IMR-90 (cell line): ENCODE measurements around the gene VPS37C. TPM values are rescaled to one million over a fixed set of nuclear protein-coding genes. Genes with fewer than 3 reads are reported as not detected.
A peak's percentile ranks its signal among the peaks of the same experiment; 100 is the strongest.

Source experiments
- ATAC-seq: fragments of 200-7000 bp; cut with Tn5 transposase; 2 replicates; pipeline ENCODE4 v1.9.1; 2020; ENCODE audit warnings: low read depth, mild to moderate bottlenecking, moderate library complexity
- BruUV-seq: library from RNA; stranded (reverse); fragments of 400-500 nt; replicated peaks from 2 replicates; lab custom pipeline; 2021; lab: Mats Ljungman, UMichigan
- CTCF ChIA-PET: fragments of 300-600 bp; formaldehyde crosslinking; extraction: SDS; loops from one replicate; lab custom pipeline; 2021; ENCODE audit warnings: antibody characterized with exemption; lab: Yijun Ruan, JAX
- POLR2A ChIA-PET: fragments of 300-600 bp; sonication (Branson Sonifier 250); formaldehyde crosslinking; loops from one replicate; lab custom pipeline; 2022; ENCODE audit warnings: antibody characterized with exemption; ENCODE audit not compliant: unreplicated experiment; lab: Charles Lee
- DNase-seq: peaks from one replicate; pipeline ENCODE4 v3.0.0; 2013
- H2AFZ ChIP-seq: replicated peaks from 2 replicates; pipeline ENCODE3; 2013; ENCODE audit warnings: low read length, mild to moderate bottlenecking; ENCODE audit not compliant: poor library complexity
- H2AK5ac ChIP-seq: 2 replicates; pipeline ENCODE4 v1.6.1; 2013; ENCODE audit warnings: low read depth, low read length, inconsistent platforms
- H2AK9ac ChIP-seq: replicated peaks from 2 replicates; pipeline ENCODE3; 2013; ENCODE audit warnings: mild to moderate bottlenecking, low read depth, low read length, moderate library complexity; ENCODE audit not compliant: poor library complexity
- H2BK120ac ChIP-seq: 2 replicates; pipeline ENCODE4 v1.6.1; 2013; ENCODE audit warnings: low read depth, low read length, inconsistent platforms
- H2BK15ac ChIP-seq: 3 replicates; pipeline ENCODE4 v1.6.1; 2013; ENCODE audit warnings: low read depth, low read length, inconsistent platforms
- H2BK20ac ChIP-seq: 2 replicates; pipeline ENCODE4 v1.6.1; 2013; ENCODE audit warnings: low read depth, mild to moderate bottlenecking, inconsistent platforms, low read length, moderate library complexity
- H2BK5ac ChIP-seq: 2 replicates; pipeline ENCODE4 v1.6.1; 2013; ENCODE audit warnings: mild to moderate bottlenecking, low read depth, low read length, inconsistent platforms; ENCODE audit not compliant: poor library complexity, severe bottlenecking
- H3K14ac ChIP-seq: replicated peaks from 2 replicates; pipeline ENCODE4 v1.6.1; 2013; ENCODE audit warnings: low read depth, low read length, inconsistent platforms
- H3K18ac ChIP-seq: 2 replicates; pipeline ENCODE4 v1.6.1; 2013; ENCODE audit warnings: low read depth, low read length, control low read depth
- H3K23ac ChIP-seq: 2 replicates; pipeline ENCODE4 v1.6.1; 2013; ENCODE audit warnings: low read depth, low read length, inconsistent platforms
- H3K27ac ChIP-seq: 2 replicates; pipeline ENCODE4 v1.5.1; 2013; ENCODE audit warnings: mild to moderate bottlenecking, control low read depth, low read length; ENCODE audit not compliant: insufficient read depth
- H3K27me3 ChIP-seq: 2 replicates; pipeline ENCODE4 v1.6.1; 2013; ENCODE audit warnings: low read length; ENCODE audit not compliant: control insufficient read depth, insufficient read depth
- H3K36me3 ChIP-seq: 2 replicates; pipeline ENCODE4 v1.6.1; 2013; ENCODE audit warnings: low read length, mixed read lengths; ENCODE audit not compliant: control insufficient read depth, insufficient read depth
- H3K4ac ChIP-seq: 2 replicates; pipeline ENCODE4 v1.6.1; 2013; ENCODE audit warnings: low read depth, low read length, inconsistent platforms
- H3K4me1 ChIP-seq: 2 replicates; pipeline ENCODE4 v1.6.1; 2013; ENCODE audit warnings: low read length, mixed read lengths; ENCODE audit not compliant: control insufficient read depth, insufficient read depth
- H3K4me2 ChIP-seq: 2 replicates; pipeline ENCODE4 v1.6.1; 2013; ENCODE audit warnings: low read depth, mild to moderate bottlenecking, control low read depth, low read length, moderate library complexity
- H3K4me3 ChIP-seq: 2 replicates; pipeline ENCODE4 v1.5.1; 2013; ENCODE audit warnings: low read depth, mild to moderate bottlenecking, control low read depth, low read length, moderate library complexity; ENCODE audit not compliant: insufficient read depth
- H3K56ac ChIP-seq: 2 replicates; pipeline ENCODE4 v1.6.1; 2013; ENCODE audit warnings: low read length, inconsistent platforms; ENCODE audit not compliant: insufficient read depth; ENCODE audit errors: extremely low read depth
- H3K79me1 ChIP-seq, 2 experiments: 2 replicates each; pipeline ENCODE4 v1.6.1; 2013; ENCODE audit warnings: low read length in 2 of 2, inconsistent platforms in 1 of 2, low read depth in 1 of 2
- H3K9ac ChIP-seq: 2 replicates; pipeline ENCODE4 v1.6.1; 2013; ENCODE audit warnings: low read depth, low read length, control low read depth
- H3K9me1 ChIP-seq: 2 replicates; pipeline ENCODE4 v1.6.1; 2013; ENCODE audit warnings: low read length, inconsistent platforms; ENCODE audit not compliant: insufficient read depth
- H3K9me3 ChIP-seq: 2 replicates; pipeline ENCODE4 v1.6.1; 2013; ENCODE audit warnings: low read length; ENCODE audit not compliant: control insufficient read depth, insufficient read depth
- H4K20me1 ChIP-seq: 2 replicates; pipeline ENCODE4 v1.6.1; 2013; ENCODE audit warnings: low read length, inconsistent platforms; ENCODE audit not compliant: insufficient read depth
- H4K5ac ChIP-seq: 2 replicates; pipeline ENCODE4 v1.6.1; 2013; ENCODE audit warnings: mild to moderate bottlenecking, low read depth, low read length, control low read depth
- H4K8ac ChIP-seq, 2 experiments: 2 replicates each; pipeline ENCODE4 v1.6.1; 2013; ENCODE audit warnings: low read depth in 2 of 2, low read length in 2 of 2, control low read depth in 1 of 2, inconsistent platforms in 1 of 2
- H4K91ac ChIP-seq: 2 replicates; pipeline ENCODE4 v1.6.1; 2013; ENCODE audit warnings: low read depth, low read length, inconsistent platforms; ENCODE audit not compliant: insufficient read depth
- BHLHE40 ChIP-seq: fragments of 150-350 bp; IDR thresholded peaks from 2 replicates; pipeline ENCODE4 v1.6.1; 2016; ENCODE audit warnings: mild to moderate bottlenecking, low read depth, low read length
- CEBPB ChIP-seq: IDR thresholded peaks from 2 replicates; pipeline ENCODE4 v1.6.1; 2012; ENCODE audit warnings: low read depth, low read length, improper control_type of control experiment
- MAZ ChIP-seq: IDR thresholded peaks from 2 replicates; pipeline ENCODE4 v1.6.1; 2012; ENCODE audit warnings: low read depth, mild to moderate bottlenecking, low read length, improper control_type of control experiment, moderate library complexity, borderline replicate concordance
- RAD21 ChIP-seq: IDR thresholded peaks from 2 replicates; pipeline ENCODE4 v1.6.1; 2012; ENCODE audit warnings: low read length, improper control_type of control experiment
- RCOR1 ChIP-seq: IDR thresholded peaks from 2 replicates; pipeline ENCODE4 v1.6.1; 2012; ENCODE audit warnings: mild to moderate bottlenecking, low read length, improper control_type of control experiment; ENCODE audit not compliant: insufficient replicate concordance
- WGBS, 2 experiments: methylation state at CpG; one replicate each; pipeline versions ENCODE4 v1.1.5 to v1.1.7; 2013; ENCODE audit warnings: missing lambda C conversion rate in 2 of 2; ENCODE audit not compliant: insufficient read length in 1 of 2; ENCODE audit errors: extremely low coverage in 2 of 2; 5-methylcytosine and 5-hydroxymethylcytosine counted together
- dilution Hi-C: fragments of 300-500 bp; cut with HindIII; formaldehyde crosslinking; loops from one replicate; pipeline ENCODE4 v1.14.3; 2018; ENCODE audit warnings: low sequenced_read_pairs; ENCODE audit not compliant: unreplicated experiment
- in situ Hi-C: fragments of 300-500 bp; cut with MboI; formaldehyde crosslinking; loops from 3 replicates; pipeline ENCODE4 v1.14.3; 2019; ENCODE audit warnings: low sequenced_read_pairs, inconsistent platforms, mixed read lengths
- intact Hi-C: fragments of 100-400 bp; cut with micrococcal nuclease; formaldehyde crosslinking; loops from 2 replicates; pipeline ENCODE4 v1.10.0; 2022
- polyA plus RNA-seq, 3 experiments: library from polyadenylated mRNA; depleted of rRNA; stranded (reverse); fragments of >200 nt; gene quantifications; 2 replicates each; pipeline ENCODE4 v1.2.3, GENCODE V29; 2012; ENCODE audit warnings: low replicate concordance in 1 of 3
- total RNA-seq: library from RNA; depleted of rRNA; stranded (reverse); fragments of >200 nt; gene quantifications from 2 replicates; pipeline ENCODE4 v1.2.3, GENCODE V29; 2012

Gene VPS37C
- total and polyA plus RNA-seq, 2 of the 4 experiments (the other 2 are of a cell fraction) = 3.2 to 13.2 TPM

GRCh38 chr11:61160487-61161189 is 588 bp downstream of the VPS37C start:
- peaks cover 18 to 38% of the 10 kb centered on the region in 2 experiments for H3K79me1 ChIP-seq
- peak overlapping the region; percentile 79 for H3K9ac ChIP-seq
- peak overlapping the region; percentile 85 for H2AK9ac ChIP-seq
- no peaks in the 10 kb centered on the region for H3K36me3 ChIP-seq
- H2BK20ac ChIP-seq = peak overlapping the region; percentile 86
- no peaks in the 10 kb centered on the region for H3K9me3 ChIP-seq
- DNase-seq (no peak), ATAC-seq (no peak)
- peaks cover 9% of the 10 kb centered on the region for H3K4me1 ChIP-seq
- H3K18ac ChIP-seq = peak overlapping the region; percentile 52
- H2BK120ac ChIP-seq = peak overlapping the region; percentile 92
- H3K27ac ChIP-seq = peak overlapping the region; percentile 65
- no TSS peak for BruUV-seq
- no peaks in the 10 kb centered on the region for H3K27me3 ChIP-seq
- H3K4me2 ChIP-seq = peak overlapping the region; percentile 95
- H3K4me3 ChIP-seq = peak overlapping the region; percentile 82
- dilution Hi-C loops (no loop called here), intact Hi-C loops (no loop called here), in situ Hi-C loops (no loop called here)
- peak overlapping the region; percentile 99 for H3K23ac ChIP-seq
- H4K91ac ChIP-seq = peak overlapping the region; percentile 96
- H3K4ac ChIP-seq = peak overlapping the region; percentile 100
- H4K8ac ChIP-seq = peak overlapping the region; percentile 98 to 99
- H4K20me1 ChIP-seq = no peaks in the 10 kb centered on the region
- peak overlapping the region; percentile 83 for H4K5ac ChIP-seq
- peak overlapping the region; percentile 78; the same call in 1 of the 2 replicates for H3K56ac ChIP-seq
- no peak; the same call in 1 of the 2 replicates for TF ChIP-seq MAZ
- no peak for TF ChIP-seq CEBPB
- TF ChIP-seq BHLHE40 = no peak
- TF ChIP-seq RAD21 = no peak
- peak; percentile 97 for TF ChIP-seq RCOR1
- ChIA-PET CTCF (interaction anchor here (0.6 kb wide), 1 partner anchor 261 kb away, joined by 3 read pairs; no protein-coding TSS in a partner anchor), POLR2A (no interaction called here)
- peak overlapping the region; percentile 92; the same call in 2 of the 3 replicates for H2BK15ac ChIP-seq
- H2BK5ac ChIP-seq = peak overlapping the region; percentile 96
- no CpG with 5 or more reads among the region's 25 CpGs for WGBS, 2 experiments
- peak overlapping the region; percentile 97 for H2AK5ac ChIP-seq
- H3K14ac ChIP-seq = peak overlapping the region; percentile 99
- peaks cover 13% of the 10 kb centered on the region for H3K9me1 ChIP-seq
- H2AFZ ChIP-seq = peak overlapping the region; percentile 98
